PC-9 (cell line): ENCODE measurements around the gene HS3ST3A1.

Source experiments
- CTCF ChIP-seq: fragments of 200-600 bp; sonication (generic); conservative IDR thresholded peaks from 2 replicates; pipeline ENCODE4 v1.6.1; 2017; ENCODE audit warnings: mixed run types, antibody characterized with exemption, mild to moderate bottlenecking, moderate library complexity
- EZH2 ChIP-seq: fragments of 200-600 bp; sonication (generic); IDR thresholded peaks from 2 replicates; pipeline ENCODE4 v1.8.0; 2017; ENCODE audit warnings: antibody characterized with exemption, low read depth

GRCh38 chr17:13594762-13595598 lies 6.7 kb downstream of the HS3ST3A1 start:
- TF ChIP-seq CTCF (peak; percentile 74), EZH2 (no peak)
